Lung (tissue), 12 donors: ENCODE results near the gene NLRP5. TPM values are rescaled to one million over a fixed set of nuclear protein-coding genes. Genes with fewer than 3 reads are reported as not detected.

Source experiments
- ATAC-seq: fragments of 200-7000 bp; cut with Tn5 transposase; one replicate; pipeline ENCODE4 v1.9.1; 2020; ENCODE audit warnings: moderate number of reproducible peaks; ENCODE audit not compliant: insufficient read depth, low FRiP score
- DNase-seq, 3 donors: peaks; one replicate each; pipeline ENCODE4 v3.0.0-alpha.2; 2013 to 2017
- H3K27ac ChIP-seq, 2 donors: one replicate each; pipeline ENCODE4 v1.5.1; 2013; ENCODE audit warnings: mild to moderate bottlenecking in 2 of 2, moderate library complexity in 2 of 2, control low read depth in 1 of 2, inconsistent platforms in 1 of 2, low read depth in 1 of 2, low read length in 1 of 2
- H3K27me3 ChIP-seq, 3 donors: one replicate each; pipeline ENCODE4 v1.5.1; 2013; ENCODE audit warnings: low read length in 2 of 3; ENCODE audit not compliant: control insufficient read depth in 3 of 3, insufficient read depth in 3 of 3
- H3K36me3 ChIP-seq, 4 donors: one replicate each; pipeline ENCODE4 v1.5.1; 2013; ENCODE audit warnings: low read length in 4 of 4, mild to moderate bottlenecking in 1 of 4, moderate library complexity in 1 of 4; ENCODE audit not compliant: control insufficient read depth in 4 of 4, insufficient read depth in 4 of 4
- H3K4me1 ChIP-seq, 5 donors: one replicate each; pipeline ENCODE4 v1.5.1; 2013; ENCODE audit warnings: low read length in 5 of 5, mild to moderate bottlenecking in 2 of 5, moderate library complexity in 1 of 5; ENCODE audit not compliant: control insufficient read depth in 5 of 5, insufficient read depth in 5 of 5
- H3K4me3 ChIP-seq: one replicate; pipeline ENCODE4 v1.5.1; 2013; ENCODE audit warnings: mild to moderate bottlenecking, control low read depth, moderate library complexity
- H3K9ac ChIP-seq, 2 donors: one replicate each; pipeline ENCODE4 v1.5.1; 2013; ENCODE audit warnings: low read length in 2 of 2, control low read depth in 1 of 2; ENCODE audit not compliant: insufficient read depth in 1 of 2
- H3K9me3 ChIP-seq, 4 donors: one replicate each; pipeline ENCODE4 v1.5.1; 2013; ENCODE audit warnings: low read length in 3 of 4, mild to moderate bottlenecking in 1 of 4, moderate library complexity in 1 of 4; ENCODE audit not compliant: control insufficient read depth in 4 of 4, insufficient read depth in 3 of 4
- WGBS, 2 donors: extraction: QIAGEN DNeasy Blood & Tissue Kit; methylation state at CpG; one replicate each; pipeline ENCODE4 v1.1.7; 2013; 5-methylcytosine and 5-hydroxymethylcytosine counted together
- polyA plus RNA-seq, 2 donors: library from polyadenylated mRNA; stranded (reverse); fragments of 200-250 nt; gene quantifications; one replicate each; pipeline ENCODE4 v1.2.1, GENCODE V29; 2013
- total RNA-seq, 2 donors: library from RNA; depleted of rRNA in 1 of 2; stranded (reverse); fragments of >200 nt in 1 of 2; gene quantifications; one replicate each; pipeline ENCODE4 v1.2.1, GENCODE V29; 2014 to 2021
- TF ChIP-seq, protein P1 (sequence below): IDR thresholded peaks from 2 replicates; pipeline ENCODE4 v1.5.1; 2012; ENCODE audit warnings: mild to moderate bottlenecking; ENCODE audit errors: control extremely low read depth, extremely low read depth
- donor health status: control.
- donor health status: control.
- donor health status: Bipolar disorder and iron deficiency.
- donor health status: healthy.
- donor health status: DM: yes; HTN: yes; CAD: no.

The NLRP5 gene
- total and polyA plus RNA-seq, 4 donors: not detected

- Histone ChIP-seq H3K9ac (no peak overlapping the region), H3K27me3 (no peaks in the 10 kb centered on the region), H3K27ac (no peak overlapping the region), H3K4me1 (peaks cover 25 to 50% (median 46%) of the 10 kb centered on the region in 5 donors), H3K9me3 (no peaks in the 10 kb centered on the region), H3K36me3 (peaks cover 0 to 8% (median 0%) of the 10 kb centered on the region in 4 donors), H3K4me3 (no peak overlapping the region)
- DNase-seq (peak in 1 of 3 donors; percentile 39), ATAC-seq (no peak)
- TF ChIP-seq, protein P1, sequence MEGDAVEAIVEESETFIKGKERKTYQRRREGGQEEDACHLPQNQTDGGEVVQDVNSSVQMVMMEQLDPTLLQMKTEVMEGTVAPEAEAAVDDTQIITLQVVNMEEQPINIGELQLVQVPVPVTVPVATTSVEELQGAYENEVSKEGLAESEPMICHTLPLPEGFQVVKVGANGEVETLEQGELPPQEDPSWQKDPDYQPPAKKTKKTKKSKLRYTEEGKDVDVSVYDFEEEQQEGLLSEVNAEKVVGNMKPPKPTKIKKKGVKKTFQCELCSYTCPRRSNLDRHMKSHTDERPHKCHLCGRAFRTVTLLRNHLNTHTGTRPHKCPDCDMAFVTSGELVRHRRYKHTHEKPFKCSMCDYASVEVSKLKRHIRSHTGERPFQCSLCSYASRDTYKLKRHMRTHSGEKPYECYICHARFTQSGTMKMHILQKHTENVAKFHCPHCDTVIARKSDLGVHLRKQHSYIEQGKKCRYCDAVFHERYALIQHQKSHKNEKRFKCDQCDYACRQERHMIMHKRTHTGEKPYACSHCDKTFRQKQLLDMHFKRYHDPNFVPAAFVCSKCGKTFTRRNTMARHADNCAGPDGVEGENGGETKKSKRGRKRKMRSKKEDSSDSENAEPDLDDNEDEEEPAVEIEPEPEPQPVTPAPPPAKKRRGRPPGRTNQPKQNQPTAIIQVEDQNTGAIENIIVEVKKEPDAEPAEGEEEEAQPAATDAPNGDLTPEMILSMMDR: no peak
- WGBS, 2 donors: 70 to 78% methylated on average over 26 to 27 of the region's 27 CpGs
These were observed 121.2 kb downstream of the NLRP5 start for GRCh38 chr19:56107626-56108351.

- Histone ChIP-seq H3K9me3 (no peaks in the 10 kb centered on the region), H3K27ac (peak overlapping the region in 1 of 2 donors; percentile 60), H3K9ac (peak overlapping the region in 1 of 2 donors; percentile 11), H3K4me3 (no peak overlapping the region), H3K4me1 (peaks cover 31 to 55% (median 50%) of the 10 kb centered on the region in 5 donors), H3K27me3 (no peaks in the 10 kb centered on the region), H3K36me3 (peaks cover 0 to 4% (median 0%) of the 10 kb centered on the region in 4 donors)
- WGBS, 2 donors: 28 to 33% methylated on average over 24 of the region's 24 CpGs
- peak; percentile 75 to 81 (median 76) for DNase-seq
- TF ChIP-seq, protein P1: no peak
- no peak for ATAC-seq
These were observed 122.0 kb downstream of the NLRP5 start for GRCh38 chr19:56108447-56109195.

- no peaks in the 10 kb centered on the region for H3K27me3 ChIP-seq
- no peak overlapping the region for H3K9ac ChIP-seq
- H3K4me1 ChIP-seq: peaks cover 31 to 55% (median 50%) of the 10 kb centered on the region in 5 donors
- WGBS, 2 donors: 42 to 43% methylated on average over 13 of the region's 13 CpGs
- no peak for ATAC-seq
- peak overlapping the region in 1 of 2 donors; percentile 60 for H3K27ac ChIP-seq
- TF ChIP-seq, protein P1: no peak
- H3K36me3 ChIP-seq: peaks cover 0 to 4% (median 0%) of the 10 kb centered on the region in 4 donors
- no peak overlapping the region for H3K4me3 ChIP-seq
- peak in 1 of 3 donors; percentile 41 for DNase-seq
- no peaks in the 10 kb centered on the region for H3K9me3 ChIP-seq
These were observed 122.7 kb downstream of the NLRP5 start for GRCh38 chr19:56109226-56109625.
